ENCODE results near the gene LPP. TPM values are rescaled to one million over a fixed set of nuclear protein-coding genes. Genes with fewer than 3 reads are reported as not detected.

LPP gene
- total RNA-seq, 1 donor from 2014 or later: 26.3 TPM

DNA sequence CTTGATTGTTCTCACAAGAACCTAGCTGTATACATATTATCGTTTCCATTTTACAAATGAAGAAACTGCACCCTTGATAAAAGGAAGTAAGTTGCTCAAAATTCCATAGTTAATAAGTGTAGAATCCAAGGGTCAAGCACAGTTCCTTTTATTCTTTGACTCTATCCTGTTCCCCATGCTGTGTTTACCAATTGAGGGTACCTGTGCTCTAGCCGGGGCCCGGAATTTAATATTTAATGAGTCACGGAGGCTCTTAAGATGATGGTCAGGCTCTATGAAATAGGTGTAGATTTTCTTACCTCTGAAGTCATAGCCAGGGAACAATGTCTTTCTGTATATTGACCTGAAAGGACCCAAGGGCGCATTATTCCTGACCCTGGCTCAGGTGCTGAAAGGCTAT lies 65.2 kb downstream of the LPP start:
- no peak for DNase-seq (ENCODE audit: low read depth)

DNA sequence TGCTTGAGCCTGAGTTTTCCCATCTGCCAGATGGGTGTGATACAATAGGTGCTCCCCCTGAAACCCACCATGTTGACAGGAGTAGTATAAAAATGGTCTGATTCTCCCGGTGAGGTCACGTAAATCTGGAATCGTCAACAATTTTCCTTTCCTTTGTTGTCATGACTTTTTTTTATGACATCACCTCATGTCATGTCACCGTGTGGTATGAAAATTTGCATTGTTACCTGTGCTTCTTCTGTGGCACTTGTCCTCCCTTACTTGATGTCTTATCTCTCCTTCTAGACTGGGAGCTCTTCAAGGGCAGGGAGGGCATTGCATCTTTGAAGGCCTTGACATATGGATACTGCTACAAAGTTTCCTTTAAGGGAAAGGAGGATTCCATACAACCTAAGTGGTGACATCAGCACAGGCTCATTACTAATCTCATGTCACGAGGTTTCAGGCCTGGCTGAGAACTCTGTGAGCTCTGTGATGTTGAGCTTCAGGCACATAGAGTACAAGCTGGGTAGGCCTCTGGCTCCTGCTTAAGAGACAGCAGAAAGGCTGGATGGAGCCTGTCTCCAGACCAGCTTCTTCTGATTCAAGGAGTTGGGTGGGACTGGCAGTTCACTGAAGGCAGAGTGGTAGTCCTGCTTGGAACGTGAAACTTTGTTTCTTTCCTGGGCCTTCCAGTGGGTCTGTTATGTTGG lies 66.3 kb downstream of the LPP start:
- DNase-seq (ENCODE audit: low read depth): no peak

DNA sequence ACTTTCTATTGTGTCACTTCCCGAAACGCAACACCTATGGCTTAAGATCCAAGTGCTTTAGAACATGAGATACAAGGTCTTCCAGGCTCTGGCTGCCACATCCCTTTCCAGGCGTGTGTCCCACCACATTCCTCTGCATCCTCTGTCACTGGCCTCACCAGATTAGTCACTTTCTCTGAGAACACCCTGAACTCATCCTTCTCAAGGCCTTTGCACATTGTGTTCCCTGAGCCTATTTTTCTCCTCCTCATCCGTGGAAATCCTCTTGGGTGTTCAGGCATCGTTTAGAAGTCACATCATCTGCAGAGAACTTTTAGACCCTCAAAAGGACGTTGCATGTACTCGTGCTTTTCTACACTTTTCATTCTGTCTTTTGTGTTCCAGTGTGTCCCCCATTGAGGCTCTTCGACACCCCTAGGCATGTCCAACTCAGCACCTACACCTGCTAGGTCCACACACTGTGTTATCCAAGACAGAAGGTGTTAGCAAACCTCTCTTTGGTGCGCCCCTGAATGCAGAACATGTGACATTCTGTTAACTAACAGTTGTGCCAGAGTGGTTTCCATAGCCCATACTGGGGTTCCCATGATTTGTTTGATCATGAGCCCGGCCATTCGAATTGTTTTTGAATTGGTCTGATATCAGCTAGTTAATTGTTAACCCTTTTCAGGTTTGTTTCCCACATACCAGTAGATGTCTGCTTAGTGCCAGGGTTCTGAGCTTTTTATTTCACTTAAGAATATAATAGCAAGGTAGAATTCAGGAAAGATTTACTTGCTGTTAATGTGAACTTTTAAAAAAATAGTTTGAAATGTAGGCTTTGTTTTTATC lies 67.2 kb downstream of the LPP start:
- peak; percentile 68 for DNase-seq (ENCODE audit: low read depth)

DNA sequence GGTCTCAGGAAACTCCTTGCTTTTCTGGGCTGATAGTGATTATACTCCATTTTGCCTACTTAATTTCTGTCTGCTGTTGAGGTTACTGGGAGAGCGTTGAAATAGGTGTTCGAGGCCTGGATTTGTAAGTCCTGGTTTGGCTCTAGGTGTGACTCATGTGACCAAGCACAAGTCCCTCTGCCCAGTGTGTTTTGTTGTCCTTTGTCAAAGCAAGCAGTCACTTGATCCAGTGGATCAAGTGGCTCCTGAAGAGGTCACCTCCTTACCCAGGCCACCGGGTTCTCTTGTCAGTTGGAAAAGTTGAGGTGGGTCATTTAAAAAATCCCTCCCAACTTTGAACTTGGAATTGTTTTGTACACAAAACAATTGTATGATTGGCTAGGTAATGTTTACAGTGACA lies 70.0 kb downstream of the LPP start:
- DNase-seq (ENCODE audit: low read depth): no peak

DNA sequence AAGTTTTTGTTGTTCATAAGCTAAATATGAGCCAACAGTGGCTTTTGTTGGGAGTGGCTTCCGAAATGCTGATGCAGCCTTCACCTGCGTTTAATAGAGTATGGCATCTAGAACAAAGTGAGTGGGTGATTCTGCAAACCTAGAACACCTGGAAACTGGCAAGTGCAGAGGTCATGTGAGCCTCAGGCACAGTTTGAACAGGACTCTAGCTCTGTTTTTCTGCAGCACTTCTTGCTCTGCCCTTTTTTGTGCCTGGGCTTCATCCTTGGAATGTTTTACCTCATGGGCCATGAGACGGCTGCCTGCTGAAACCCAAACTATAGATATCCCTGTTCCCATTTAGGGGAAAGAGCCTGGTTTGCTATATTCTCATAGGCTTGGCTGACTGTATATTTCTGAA lies 73.5 kb downstream of the LPP start:
- no peak for DNase-seq (ENCODE audit: low read depth)

DNA sequence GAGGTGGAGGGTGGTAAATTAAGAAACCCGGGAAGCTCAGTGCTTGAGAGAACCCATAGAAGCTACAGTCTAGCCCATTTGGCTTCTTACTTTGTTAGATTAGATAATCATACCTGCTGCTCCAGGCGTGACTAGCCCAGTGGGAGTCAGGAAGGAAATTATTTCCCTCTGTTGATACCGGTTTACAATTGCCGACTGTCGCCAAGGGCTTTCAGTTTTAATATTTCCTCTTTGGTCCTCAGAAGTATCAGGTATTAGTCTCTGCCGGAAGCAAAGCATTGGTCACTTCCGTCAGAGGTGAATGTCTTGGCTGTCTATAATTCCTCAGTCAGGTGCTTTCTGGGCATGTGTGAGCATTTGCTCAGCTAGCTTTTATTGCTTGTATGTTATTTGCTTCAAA lies 75.2 kb downstream of the LPP start:
- no peak for DNase-seq (ENCODE audit: low read depth)

DNA sequence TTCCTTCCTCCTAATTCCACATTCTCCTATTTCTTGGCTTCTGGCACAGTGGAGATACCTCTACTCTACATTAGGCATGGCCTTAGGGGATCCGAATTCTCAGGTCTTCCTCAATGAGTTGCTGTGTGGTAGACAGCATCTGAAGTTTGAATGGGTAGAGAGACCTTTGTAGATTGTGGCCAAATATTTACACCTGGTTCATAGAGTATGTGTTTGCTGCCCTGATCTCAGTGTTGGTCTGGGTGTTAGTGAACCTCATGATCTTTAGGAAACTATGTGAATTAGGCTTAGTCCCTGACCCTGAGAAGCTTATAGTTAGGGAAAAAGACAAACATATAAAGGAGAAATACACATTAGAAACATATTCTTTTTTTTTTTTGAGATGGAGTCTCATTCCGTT lies 75.8 kb downstream of the LPP start:
- no peak for DNase-seq (ENCODE audit: low read depth)

DNA sequence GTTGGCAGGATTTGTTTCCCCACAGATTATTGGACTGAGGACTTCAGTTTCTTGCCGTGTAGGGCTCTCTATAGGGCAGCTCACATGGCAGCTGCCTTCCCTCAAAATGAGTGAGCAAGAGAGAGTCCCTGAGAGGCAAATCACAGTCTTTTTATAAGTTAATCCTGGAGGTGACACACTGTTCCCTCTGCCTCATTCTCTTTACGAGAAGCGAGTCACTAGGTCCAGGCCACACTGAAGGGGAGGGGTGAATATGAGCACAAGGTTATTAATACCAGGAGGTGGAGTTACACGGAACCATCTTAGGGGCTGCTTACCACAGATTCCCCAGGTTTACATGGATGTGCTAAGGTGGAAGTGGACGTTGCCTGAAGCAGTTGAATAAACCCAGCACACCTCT lies 77.0 kb downstream of the LPP start:
- peak; percentile 82 for DNase-seq (ENCODE audit: low read depth)

DNA sequence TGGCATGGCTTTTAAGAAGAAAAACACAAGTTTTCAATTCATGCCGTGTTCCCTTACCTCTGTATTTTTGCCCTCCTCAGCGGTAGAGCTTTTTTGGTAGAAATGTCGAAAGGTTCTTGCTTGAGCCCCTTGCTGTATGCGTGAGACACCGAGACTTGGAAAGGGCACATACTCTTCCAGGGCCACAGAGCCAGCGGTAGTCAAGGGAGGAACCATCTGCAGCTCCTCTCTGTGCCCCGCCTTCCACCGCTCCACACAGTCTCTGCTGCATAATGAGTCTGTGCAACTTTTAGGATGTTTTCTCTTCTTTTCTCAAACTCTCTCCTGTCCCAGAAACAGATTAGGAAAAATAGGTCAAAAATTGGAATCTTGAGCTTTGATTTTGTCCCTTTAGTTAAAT lies 77.5 kb downstream of the LPP start:
- DNase-seq (ENCODE audit: low read depth): no peak

DNA sequence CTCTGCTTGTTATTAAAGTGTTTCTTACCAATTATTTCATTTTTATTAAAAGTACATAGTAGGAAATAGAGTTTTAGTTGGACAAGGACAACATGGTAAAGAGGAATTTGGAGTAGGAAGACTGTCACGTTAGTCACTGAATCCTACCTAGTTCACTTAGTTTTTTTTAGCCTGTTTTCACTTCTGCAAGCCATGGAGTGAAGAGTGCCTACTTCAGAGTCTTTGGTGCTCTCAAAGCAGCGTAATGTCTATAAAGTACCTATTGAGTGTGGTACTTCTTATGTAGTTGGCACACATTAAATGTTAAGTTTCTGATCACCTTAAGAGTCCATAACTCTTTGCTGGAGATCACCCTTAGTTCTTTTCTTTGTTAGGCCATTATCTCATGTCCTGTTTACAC lies 78.7 kb downstream of the LPP start:
- no peak for DNase-seq (ENCODE audit: low read depth)

DNA sequence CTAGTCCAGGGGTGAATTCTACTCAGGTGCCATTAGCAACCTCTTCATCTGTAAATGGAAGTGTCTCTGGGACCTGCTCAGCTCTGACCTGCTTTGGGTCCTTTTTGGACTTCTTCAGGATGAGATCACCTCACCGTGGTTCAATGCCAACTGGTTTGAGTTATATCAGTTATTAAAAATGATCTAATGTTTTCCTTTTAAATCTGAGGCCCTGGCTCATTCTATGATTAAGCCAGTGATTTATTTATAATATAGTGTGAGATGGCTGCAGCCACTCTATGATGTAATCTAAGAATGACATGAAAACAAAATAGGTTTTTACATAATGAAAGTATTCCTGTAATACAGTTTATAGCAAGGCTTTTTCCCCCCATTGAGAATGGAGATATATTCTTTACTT lies 79.4 kb downstream of the LPP start:
- no peak for DNase-seq (ENCODE audit: low read depth)

DNA sequence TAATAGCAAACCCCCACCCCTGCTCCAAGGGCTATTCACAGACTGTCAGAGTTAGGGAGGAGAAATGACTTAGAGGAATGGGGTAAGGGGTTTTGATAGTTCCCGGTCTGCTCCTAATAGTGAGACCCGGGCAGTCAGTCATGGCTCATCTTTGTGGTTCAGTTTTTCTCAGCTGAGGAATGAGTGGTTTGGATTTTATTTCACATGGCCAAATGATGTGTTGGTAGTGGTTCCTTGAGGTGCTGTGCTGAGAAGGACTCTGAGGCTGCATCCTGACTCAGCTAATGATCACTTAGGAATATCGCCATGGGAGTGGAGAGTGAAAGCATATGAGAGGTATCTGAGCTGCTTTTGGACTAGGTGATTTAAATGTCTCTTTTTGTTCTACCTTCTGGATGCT lies 80.2 kb downstream of the LPP start:
- peak; percentile 43 for DNase-seq (ENCODE audit: low read depth)

DNA sequence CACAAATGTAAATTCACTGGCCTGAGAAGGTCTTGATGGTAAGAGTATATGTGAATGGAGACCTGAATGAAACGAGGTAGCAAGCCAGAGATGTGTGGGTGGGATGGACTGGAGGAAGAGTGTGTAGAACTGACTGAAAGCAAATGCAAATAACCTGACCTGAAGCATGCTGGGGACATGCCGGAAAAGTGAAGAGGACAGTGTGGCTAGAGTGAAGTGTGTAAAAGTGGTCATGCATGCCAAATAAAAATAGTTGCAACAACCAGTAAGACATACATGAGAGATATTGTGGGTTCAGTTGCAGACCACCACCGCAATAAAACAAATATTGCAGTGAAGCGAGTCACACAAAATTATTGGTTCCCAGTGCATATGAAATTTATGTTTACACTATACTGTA lies 82.3 kb downstream of the LPP start:
- no peak for DNase-seq (ENCODE audit: low read depth)

DNA sequence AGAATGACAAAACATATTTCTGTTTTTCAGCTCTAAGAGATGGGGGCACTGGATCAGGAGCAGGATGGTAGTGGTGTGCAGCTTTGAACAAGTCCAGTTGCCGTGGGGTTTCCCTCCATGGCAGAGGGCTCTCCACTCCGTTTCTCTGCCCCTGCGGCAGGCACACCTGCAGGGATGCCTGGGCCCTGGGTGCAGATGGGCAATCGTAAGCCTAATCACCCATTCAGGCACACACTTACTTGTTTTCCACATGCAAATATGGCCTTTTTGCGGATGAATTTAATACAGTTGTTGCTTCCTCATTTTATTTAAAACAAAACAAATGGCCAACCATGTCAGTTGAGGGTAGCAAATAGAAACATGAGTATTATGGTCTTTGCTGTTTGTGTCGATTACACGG lies 85.1 kb downstream of the LPP start:
- DNase-seq (ENCODE audit: low read depth): no peak

DNA sequence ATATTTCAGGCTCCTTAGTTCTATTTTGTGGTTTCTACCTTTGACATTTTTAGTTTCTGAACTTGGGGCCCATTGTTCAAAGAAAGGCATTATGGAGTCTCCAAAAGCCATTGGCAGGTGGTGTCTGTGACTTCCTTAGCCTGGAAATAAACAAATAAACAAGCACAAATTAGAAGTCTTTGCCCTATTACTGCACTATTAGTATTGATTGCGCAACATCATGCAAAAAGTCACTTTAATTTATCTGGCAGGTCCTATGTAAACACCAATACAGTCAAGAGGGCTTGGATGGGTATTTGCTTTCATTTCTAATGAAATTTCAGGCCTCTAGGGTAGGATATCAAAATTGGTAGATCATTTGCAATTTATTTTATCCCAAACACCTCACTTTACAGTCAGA lies 85.6 kb downstream of the LPP start:
- DNase-seq (ENCODE audit: low read depth): no peak

DNA sequence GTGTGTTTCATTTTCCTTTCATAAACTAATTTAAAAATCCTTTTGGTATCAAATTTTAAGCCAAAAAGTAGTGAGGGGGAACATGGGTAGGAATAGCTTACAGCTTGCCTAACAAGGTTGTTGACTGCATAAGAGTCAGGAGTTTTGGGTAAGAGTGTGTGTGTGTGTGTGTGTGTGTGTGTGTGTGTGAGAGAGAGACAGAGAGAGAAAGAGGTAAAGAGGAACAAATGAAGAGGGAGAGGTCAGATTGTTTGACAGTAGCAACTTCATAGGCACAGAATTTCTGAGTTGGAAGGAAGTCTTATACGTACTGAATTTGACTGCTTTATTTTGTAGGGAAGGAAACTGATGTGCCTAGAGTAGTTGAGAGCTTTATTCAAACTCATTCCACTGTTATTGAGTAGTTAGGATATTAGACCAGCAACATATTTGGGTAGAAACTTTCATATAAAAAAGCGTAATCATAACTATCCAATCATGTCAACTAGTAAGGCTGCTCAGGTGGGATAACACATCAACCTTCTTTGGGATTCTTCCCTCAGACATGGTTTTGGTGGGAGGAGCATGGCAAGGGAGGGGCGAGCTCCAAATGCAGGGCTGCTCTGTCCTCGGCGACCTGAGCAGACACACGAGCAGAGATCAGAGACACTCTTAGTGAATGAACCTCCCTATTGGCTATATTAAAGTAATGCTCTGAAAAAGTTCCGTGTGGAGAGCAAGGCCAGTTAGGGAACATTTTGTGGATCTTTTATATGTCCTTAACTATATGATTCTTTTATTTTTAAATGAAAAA lies 86.4 kb downstream of the LPP start:
- no peak for DNase-seq (ENCODE audit: low read depth)

DNA sequence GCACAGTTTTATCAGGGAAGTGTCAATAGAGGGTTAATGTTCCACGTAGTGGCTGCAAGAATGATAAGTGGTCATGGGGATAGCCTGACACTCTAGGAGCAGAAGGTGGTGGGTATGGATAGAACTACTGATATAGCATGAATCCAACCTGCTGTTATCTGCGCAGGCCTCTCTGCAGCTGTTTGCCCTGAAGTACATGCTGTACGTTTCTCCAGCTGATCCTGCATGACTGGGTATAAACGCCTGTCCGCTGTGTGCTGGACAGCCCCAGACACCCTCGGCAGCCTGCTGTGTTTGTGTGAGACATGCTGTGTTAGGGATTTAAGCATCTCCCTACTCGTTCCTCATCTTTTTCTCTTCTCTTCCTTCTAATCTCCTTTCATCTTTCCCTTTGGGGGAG lies 87.1 kb downstream of the LPP start:
- peak; percentile 67 for DNase-seq (ENCODE audit: low read depth)

DNA sequence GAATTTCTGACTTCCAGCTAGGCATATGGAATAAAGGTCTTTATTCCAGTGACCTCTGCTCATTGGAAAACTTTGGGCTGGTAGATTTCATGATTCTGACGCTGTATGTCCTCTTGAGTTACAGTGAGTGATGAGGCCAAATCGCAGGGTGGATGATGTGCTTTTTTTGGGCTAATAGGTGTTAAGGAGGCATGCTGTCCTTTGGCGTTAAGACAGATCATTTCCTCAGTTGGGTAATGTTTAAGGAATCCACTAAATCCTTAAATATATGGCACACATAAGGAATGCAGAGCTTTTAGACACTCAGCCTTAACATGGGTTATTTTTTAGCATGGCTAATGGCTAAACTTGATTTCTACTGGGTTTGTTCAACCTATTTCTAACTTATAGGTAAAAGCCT lies 87.9 kb downstream of the LPP start:
- DNase-seq (ENCODE audit: low read depth): no peak

DNA sequence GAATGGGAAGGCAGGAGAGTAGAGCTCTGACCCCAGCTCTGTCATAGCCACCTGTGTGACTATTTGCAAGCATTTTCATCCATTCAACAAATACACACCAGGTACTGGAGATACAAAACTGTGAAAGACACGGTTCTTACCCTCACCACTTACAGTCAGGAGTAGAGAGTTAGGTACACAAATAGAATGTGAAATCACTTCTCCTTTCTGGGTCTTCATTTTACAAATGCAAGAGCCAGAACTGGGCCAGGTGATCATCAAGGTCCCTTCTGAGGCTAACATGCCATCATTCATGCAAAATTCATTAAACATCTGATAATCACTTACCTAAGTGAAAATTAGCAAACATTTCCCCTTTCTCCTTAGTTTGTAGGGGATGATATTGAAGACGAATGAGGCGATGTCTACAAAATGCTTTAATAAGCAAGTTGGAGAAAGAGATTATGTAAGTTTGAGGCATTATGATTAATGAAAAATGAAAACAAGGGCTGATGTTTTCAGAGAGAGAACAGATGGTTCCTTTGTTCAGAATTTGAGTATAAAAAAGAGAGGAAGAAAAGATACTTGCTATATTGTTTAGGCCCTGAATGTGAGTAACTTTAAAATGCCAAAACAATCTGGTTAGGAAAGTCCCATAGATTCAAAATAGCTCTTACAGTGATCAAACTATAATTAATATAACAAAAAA lies 88.6 kb downstream of the LPP start:
- DNase-seq (ENCODE audit: low read depth): no peak

DNA sequence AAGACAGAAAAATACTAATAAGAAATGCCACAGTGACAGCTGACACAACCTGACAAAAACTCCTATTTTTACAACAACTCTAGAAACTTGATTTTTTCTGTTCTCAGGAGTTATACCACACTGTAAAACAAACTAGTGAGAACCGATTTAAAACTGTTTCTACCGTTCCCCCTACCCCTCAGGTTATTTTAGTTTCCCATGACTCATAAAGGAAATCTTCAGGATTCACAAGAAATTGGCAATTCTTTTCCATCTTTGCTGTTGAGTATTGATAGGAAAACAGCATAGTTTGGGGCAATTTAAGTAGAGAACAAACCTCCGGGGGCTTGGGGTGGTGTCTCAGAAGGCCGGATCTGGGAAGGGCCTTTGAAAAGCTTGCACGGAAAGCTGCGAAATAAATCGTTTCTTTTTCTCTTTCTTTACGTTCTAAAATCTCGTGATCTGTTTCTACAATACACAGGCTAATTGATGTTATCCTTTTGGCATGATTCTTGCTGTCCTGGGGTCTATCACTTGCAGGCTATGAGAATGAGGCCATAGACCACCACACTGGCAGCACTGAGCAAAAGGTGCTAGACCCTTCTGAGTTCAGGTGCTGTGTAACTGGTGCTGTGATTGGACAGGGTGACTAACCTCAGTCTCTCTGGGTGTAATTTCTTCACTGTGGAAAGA lies 89.3 kb downstream of the LPP start:
- no peak for DNase-seq (ENCODE audit: low read depth)

DNA sequence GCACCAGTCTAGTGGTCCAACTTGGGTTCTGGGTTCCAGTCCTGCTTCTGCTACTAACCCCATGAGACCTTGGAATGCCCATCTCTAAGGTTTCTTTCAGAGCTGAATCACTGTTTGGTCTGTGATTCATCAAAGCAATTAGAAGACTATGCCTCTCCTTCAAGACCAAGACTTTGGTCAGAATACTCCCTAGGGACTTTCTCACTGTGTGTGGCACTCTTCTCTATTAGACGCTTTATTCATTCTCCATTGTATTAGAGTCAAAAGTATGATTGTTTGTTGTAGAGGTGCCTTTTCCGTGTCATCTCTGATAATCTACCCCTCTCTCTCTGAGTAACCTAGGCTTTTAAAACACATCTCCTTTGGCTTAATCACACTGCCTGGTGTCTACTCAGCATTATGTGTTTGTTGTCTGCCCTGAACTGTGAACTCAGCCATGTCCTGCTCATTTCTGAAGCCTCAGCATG lies 90.5 kb downstream of the LPP start:
- peak; percentile 56 for DNase-seq (ENCODE audit: low read depth)

Data from myocyte (in vitro differentiated cells).